ENCODE data around the gene ANAPC16. TPM values are rescaled to one million over a fixed set of nuclear protein-coding genes. Genes with fewer than 3 reads are reported as not detected.
"Not testable (repeated sequence)": the region's sequence is repeated elsewhere in the genome, so short reads cannot be mapped to it uniquely, and the experiment has no call there.

Gene ANAPC16
- total RNA-seq, 1 donor from 2014 or later: 95.9 TPM

DNA sequence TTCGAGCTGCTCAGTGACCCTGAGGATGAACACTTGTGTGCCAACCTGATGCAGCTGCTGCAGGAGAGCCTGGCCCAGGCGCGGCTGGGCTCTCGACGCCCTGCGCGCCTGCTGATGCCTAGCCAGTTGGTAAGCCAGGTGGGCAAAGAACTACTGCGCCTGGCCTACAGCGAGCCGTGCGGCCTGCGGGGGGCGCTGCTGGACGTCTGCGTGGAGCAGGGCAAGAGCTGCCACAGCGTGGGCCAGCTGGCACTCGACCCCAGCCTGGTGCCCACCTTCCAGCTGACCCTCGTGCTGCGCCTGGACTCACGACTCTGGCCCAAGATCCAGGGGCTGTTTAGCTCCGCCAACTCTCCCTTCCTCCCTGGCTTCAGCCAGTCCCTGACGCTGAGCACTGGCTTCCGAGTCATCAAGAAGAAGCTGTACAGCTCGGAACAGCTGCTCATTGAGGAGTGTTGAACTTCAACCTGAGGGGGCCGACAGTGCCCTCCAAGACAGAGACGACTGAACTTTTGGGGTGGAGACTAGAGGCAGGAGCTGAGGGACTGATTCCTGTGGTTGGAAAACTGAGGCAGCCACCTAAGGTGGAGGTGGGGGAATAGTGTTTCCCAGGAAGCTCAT, 59.0 kb downstream of the ANAPC16 start:
- Mint-ChIP-seq H3K4me1 (ENCODE audit: low read depth) (peaks cover 41% of the 10 kb centered on the region), H3K36me3 (ENCODE audit: low read depth) (peaks cover 38% of the 10 kb centered on the region), H3K27ac (peak overlapping the region; percentile 94), H3K27me3 (ENCODE audit: low read depth) (no peaks in the 10 kb centered on the region), H3K4me3 (ENCODE audit: low read depth) (peak overlapping the region; percentile 100), H3K9me3 (no peaks in the 10 kb centered on the region)
- intact Hi-C loops (cut with micrococcal nuclease): no loop called here
- DNase-seq (ENCODE audit: low spot score): peak; percentile 71

DNA sequence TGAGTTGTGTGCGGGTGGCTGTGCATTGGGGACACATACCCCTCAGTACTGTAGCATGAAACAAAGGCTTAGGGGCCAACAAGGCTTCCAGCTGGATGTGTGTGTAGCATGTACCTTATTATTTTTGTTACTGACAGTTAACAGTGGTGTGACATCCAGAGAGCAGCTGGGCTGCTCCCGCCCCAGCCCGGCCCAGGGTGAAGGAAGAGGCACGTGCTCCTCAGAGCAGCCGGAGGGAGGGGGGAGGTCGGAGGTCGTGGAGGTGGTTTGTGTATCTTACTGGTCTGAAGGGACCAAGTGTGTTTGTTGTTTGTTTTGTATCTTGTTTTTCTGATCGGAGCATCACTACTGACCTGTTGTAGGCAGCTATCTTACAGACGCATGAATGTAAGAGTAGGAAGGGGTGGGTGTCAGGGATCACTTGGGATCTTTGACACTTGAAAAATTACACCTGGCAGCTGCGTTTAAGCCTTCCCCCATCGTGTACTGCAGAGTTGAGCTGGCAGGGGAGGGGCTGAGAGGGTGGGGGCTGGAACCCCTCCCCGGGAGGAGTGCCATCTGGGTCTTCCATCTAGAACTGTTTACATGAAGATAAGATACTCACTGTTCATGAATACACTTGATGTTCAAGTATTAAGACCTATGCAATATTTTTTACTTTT, 59.7 kb downstream of the ANAPC16 start:
- intact Hi-C loops (cut with micrococcal nuclease): no loop called here
- DNase-seq (ENCODE audit: low spot score): no peak
- peaks cover 38% of the 10 kb centered on the region for H3K36me3 Mint-ChIP-seq (ENCODE audit: low read depth)
- no peaks in the 10 kb centered on the region for H3K9me3 Mint-ChIP-seq
- peaks cover 38% of the 10 kb centered on the region for H3K4me1 Mint-ChIP-seq (ENCODE audit: low read depth)
- peak overlapping the region; percentile 94 for H3K27ac Mint-ChIP-seq
- peak overlapping the region; percentile 100 for H3K4me3 Mint-ChIP-seq (ENCODE audit: low read depth)
- no peaks in the 10 kb centered on the region for H3K27me3 Mint-ChIP-seq (ENCODE audit: low read depth)

- peak overlapping the region; percentile 100 for H3K4me3 Mint-ChIP-seq (ENCODE audit: low read depth)
Measured at GRCh38 chr10:72276013-72276387, 60.2 kb downstream of the ANAPC16 start.

GRCh38 chr10:72276421-72277339, 60.9 kb downstream of the ANAPC16 start:
- DNase-seq (ENCODE audit: low spot score): no peak
- no peaks in the 10 kb centered on the region for H3K9me3 Mint-ChIP-seq
- peaks cover 32% of the 10 kb centered on the region for H3K4me1 Mint-ChIP-seq (ENCODE audit: low read depth)
- H3K4me3 Mint-ChIP-seq (ENCODE audit: low read depth): peak overlapping the region; percentile 100
- H3K36me3 Mint-ChIP-seq (ENCODE audit: low read depth): peaks cover 38% of the 10 kb centered on the region
- intact Hi-C loops (cut with micrococcal nuclease): no loop called here
- peak overlapping the region; percentile 94 for H3K27ac Mint-ChIP-seq
- H3K27me3 Mint-ChIP-seq (ENCODE audit: low read depth): no peaks in the 10 kb centered on the region

More at GRCh38 chr10:72276013-72276387, 60.2 kb downstream of the ANAPC16 start:
- H3K4me1 Mint-ChIP-seq (ENCODE audit: low read depth): peaks cover 35% of the 10 kb centered on the region
- no peaks in the 10 kb centered on the region for H3K27me3 Mint-ChIP-seq (ENCODE audit: low read depth)
- peak overlapping the region; percentile 94 for H3K27ac Mint-ChIP-seq
- H3K36me3 Mint-ChIP-seq (ENCODE audit: low read depth): peaks cover 38% of the 10 kb centered on the region
- DNase-seq (ENCODE audit: low spot score): no peak
- no peaks in the 10 kb centered on the region for H3K9me3 Mint-ChIP-seq
- intact Hi-C loops (cut with micrococcal nuclease): no loop called here

DNA sequence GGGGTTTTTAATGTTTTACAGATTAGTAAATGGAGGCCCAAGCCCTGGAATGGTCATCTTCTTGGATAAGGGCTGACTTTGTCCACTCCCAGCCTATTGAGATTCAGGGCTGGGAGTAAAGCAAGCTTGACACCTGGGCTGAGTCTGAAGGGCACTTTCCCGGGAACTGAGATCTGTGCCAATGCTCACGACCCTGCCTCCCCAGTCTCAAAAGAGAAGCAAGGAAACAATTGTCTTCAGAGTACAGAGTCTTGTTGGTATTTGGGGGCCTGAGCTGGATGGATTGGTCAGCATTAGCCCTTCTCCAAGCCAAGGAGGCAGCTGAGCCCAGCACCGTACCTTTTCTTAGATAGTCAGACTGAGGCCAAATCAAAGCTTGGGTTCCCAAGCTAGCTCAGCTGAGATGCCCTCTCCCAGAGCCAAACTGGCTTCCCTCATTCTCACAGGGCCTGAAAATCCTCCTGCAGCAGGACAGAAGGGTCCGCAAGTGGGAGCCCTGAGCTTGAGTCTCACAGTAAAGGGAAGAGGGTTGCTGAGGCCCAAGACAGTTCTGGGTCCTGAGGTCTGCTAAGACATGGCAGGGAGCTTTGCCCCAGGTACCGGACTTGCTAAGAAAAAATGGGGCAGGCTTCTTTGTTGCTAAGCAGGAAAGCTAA, 61.7 kb downstream of the ANAPC16 start:
- Mint-ChIP-seq H3K36me3 (ENCODE audit: low read depth) (peaks cover 38% of the 10 kb centered on the region), H3K27ac (peak overlapping the region; percentile 41), H3K27me3 (ENCODE audit: low read depth) (no peaks in the 10 kb centered on the region), H3K4me1 (ENCODE audit: low read depth) (peaks cover 27% of the 10 kb centered on the region), H3K4me3 (ENCODE audit: low read depth) (peak overlapping the region; percentile 100), H3K9me3 (no peaks in the 10 kb centered on the region)
- intact Hi-C loops (cut with micrococcal nuclease): no loop called here
- no peak for DNase-seq (ENCODE audit: low spot score)

DNA sequence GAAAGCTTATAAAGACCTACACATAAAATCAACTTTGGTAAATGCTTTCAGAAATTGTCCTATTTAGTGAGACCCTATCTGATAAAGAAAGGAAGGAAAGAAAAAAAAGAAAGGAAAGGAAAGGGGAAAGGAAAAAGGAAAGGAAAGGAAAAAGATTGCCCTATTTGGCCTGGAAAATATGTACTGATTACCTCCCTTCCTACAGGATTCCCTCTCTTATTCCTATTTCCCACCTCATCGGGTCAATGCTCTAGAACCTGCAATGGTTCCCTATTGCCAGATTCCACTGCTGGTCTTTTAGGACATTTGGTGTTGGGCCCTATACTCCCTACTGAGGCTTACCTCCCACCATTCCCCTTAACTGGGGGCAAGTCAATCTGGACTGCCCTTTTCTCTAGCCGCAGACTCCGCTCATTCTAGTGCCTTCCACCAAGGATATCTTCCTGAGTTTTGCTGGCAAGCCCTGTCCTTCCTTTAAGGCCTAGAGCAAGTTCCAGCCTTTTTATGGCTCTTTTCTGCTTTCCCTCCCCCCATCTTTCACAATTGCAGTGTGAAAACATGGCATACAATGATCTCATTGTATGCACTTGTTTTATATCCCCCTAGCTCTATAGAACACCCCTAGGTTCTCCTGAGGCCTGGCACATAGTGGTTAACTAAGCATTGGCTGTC, 62.3 kb downstream of the ANAPC16 start:
- peaks cover 28% of the 10 kb centered on the region for H3K4me1 Mint-ChIP-seq (ENCODE audit: low read depth)
- H3K4me3 Mint-ChIP-seq (ENCODE audit: low read depth): no peak overlapping the region
- no peaks in the 10 kb centered on the region for H3K27me3 Mint-ChIP-seq (ENCODE audit: low read depth)
- peaks cover 38% of the 10 kb centered on the region for H3K36me3 Mint-ChIP-seq (ENCODE audit: low read depth)
- no peak for DNase-seq (ENCODE audit: low spot score)
- intact Hi-C loops (cut with micrococcal nuclease): no loop called here
- no peaks in the 10 kb centered on the region for H3K9me3 Mint-ChIP-seq
- H3K27ac Mint-ChIP-seq: peak overlapping the region; percentile 57

- intact Hi-C loops (cut with micrococcal nuclease): no loop called here
- Mint-ChIP-seq H3K4me3 (ENCODE audit: low read depth) (no peak overlapping the region), H3K27ac (peak overlapping the region; percentile 57), H3K36me3 (ENCODE audit: low read depth) (peaks cover 32% of the 10 kb centered on the region), H3K9me3 (no peaks in the 10 kb centered on the region), H3K27me3 (ENCODE audit: low read depth) (no peaks in the 10 kb centered on the region), H3K4me1 (ENCODE audit: low read depth) (peaks cover 26% of the 10 kb centered on the region)
- no peak for DNase-seq (ENCODE audit: low spot score)
Measured at GRCh38 chr10:72278668-72279393, 63.0 kb downstream of the ANAPC16 start.

DNA sequence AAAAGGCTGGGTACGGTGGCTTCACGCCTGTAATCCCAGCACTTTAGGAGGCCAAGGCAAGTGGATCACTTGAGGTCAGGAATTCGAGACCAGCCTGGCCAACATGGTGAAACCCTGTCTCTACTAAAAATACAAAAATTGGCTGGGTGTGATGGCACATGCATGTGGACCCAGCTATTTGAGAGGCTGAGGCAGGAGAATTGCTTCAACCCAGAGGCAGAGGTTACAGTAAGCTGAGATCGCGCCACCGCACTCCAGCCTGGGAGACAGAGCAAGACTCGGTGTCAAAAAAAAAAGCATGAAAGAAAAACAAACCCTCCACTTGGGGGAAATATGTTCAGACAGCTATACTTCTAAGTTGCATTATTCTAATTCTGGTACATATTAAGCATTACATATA, 63.8 kb downstream of the ANAPC16 start:
- peaks cover 25% of the 10 kb centered on the region for H3K36me3 Mint-ChIP-seq (ENCODE audit: low read depth)
- DNase-seq (ENCODE audit: low spot score); H3K9me3 Mint-ChIP-seq; H3K27ac Mint-ChIP-seq; H3K4me3 Mint-ChIP-seq (ENCODE audit: low read depth); intact Hi-C loops (cut with micrococcal nuclease); H3K27me3 Mint-ChIP-seq (ENCODE audit: low read depth): not testable (repeated sequence)
- peaks cover 28% of the 10 kb centered on the region for H3K4me1 Mint-ChIP-seq (ENCODE audit: low read depth)

DNA sequence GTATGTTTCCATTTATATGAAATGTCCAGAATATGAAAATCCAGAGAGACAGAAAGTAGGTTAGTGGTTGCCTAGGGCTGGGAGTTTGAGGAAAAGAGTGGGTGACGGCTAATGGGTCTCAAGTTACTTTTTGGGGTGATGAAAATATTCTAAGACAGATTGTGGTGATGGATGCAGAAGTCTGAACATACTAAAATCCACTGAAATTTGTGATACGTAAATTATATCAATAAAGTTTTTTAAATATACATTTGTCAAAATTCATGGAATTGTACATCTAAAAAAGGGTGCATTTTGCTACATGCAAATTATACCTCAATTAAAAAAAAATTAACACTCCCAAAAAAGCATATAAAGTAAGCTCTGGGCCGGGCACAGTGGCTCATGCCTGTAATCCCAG, 67.3 kb downstream of the ANAPC16 start:
- H3K4me3 Mint-ChIP-seq (ENCODE audit: low read depth): no peak overlapping the region
- DNase-seq (ENCODE audit: low spot score): no peak
- H3K27me3 Mint-ChIP-seq (ENCODE audit: low read depth): no peaks in the 10 kb centered on the region
- H3K4me1 Mint-ChIP-seq (ENCODE audit: low read depth): peaks cover 30% of the 10 kb centered on the region
- H3K27ac Mint-ChIP-seq: no peak overlapping the region
- H3K9me3 Mint-ChIP-seq: no peaks in the 10 kb centered on the region
- no peaks in the 10 kb centered on the region for H3K36me3 Mint-ChIP-seq (ENCODE audit: low read depth)
- intact Hi-C loops (cut with micrococcal nuclease): no loop called here
